Putamen (tissue), 1 donor: ENCODE data around the gene TSHZ1.
A peak's percentile ranks its signal among the peaks of the same experiment; 100 is the strongest.

Source experiments
- DNase-seq: peaks from one replicate; pipeline ENCODE4 v3.0.0-alpha.2; 2016; ENCODE audit warnings: low spot score

TSHZ1 gene

DNA sequence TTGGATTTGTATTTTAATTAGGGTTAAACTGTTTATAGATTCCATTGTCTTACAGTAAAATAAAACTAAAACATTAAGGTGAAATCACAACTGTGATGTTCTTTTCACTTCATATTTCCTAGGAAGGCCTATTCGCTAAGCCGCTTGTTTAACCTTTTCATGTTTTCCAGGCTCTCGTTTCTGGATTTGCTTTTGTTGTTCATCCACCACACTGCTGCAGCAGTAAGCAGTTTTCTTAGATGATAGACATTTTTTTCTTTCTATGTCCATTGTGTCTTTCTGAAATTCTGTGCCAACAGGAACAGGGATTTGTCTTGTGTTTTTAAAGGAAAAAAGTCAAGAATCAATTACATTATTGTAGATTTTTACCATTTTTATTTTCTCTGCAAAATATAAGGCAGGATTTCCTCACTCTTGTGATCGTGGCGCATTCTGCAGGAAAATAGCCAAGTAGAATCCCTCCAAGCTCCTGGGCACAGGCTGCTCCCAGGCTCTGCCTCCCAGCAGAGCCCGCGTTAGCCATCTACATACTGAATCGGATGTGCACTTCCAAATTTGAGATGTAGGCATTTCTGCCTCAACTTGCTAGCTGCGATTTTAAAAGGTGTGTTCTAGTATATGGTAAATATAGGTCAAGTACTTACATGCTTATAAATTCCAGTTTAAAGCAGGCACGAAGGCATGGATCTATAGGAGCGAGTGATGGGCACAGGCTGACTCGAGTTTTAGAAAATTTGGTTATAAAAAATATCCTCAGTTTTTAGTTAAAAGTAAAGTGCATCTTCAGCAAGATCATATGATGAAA is 10.2 kb downstream of the TSHZ1 start:
- no peak for DNase-seq

- no peak for DNase-seq
Observed at GRCh38 chr18:75221397-75221796, 10.8 kb downstream of the TSHZ1 start.

- DNase-seq = no peak
Observed at GRCh38 chr18:75221897-75222296, 11.3 kb downstream of the TSHZ1 start.

- DNase-seq = no peak
Observed at GRCh38 chr18:75222407-75222806, 11.8 kb downstream of the TSHZ1 start.

DNA sequence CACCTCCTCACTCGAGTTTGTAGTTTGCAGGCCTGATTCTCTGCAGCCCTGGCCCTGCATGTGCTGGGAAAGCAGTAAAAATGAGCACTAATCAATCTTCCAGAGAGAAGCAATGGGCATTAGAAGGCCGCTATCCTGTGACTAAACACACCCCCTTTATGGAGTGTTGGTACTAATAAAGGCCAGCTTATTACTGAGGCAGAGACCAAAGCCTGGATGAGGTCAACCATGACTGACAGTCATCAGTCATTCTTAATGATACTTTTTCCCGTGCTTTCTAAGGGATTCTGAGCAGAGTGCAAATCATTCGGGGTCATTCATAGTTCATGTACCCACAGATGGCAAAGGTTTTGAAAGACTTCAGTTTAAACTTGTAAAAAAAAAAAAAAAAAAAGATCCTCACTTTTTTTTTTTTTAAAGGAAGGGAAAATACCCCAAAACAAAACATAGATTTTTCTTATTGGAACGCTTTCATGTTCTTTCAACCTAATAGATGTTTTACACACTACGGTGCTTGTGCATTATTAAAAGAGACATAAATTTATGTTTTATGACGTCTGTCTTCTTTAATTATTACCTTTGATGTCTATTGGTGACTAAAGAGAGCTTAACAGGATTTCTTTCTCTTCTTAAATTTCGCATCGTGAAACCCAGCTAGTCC is 13.2 kb downstream of the TSHZ1 start:
- DNase-seq = no peak

DNA sequence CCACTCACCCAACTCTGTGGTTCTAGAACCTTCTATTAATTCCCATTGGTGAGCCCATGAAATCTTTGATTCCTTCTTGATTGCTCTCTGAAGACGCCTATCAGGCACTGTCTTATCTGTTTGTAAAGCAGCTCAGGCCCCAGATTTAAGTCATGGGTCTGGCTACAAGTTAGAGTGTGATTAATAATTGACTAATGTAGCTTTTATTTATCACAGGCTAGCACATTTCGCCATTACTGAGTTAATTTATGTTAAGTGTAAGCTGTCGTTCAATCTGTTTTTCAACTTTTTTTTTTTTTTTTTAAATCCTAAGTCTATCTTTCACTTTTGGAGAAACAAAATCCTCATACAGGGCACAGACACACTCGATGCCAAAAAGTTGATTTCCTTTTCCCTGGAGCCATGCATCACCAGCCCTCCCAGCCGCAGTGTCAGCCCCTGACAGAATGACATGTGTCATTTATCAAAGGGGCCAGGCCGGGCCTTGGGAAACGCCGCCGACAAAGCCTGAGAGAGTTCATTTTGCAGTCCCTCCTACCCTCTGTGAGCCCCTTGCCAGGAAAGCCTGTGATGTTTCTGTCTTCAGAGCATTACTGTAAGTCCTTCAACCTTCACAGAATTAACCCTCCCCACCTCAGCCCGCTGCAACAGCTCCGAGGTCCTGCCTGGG is 15.8 kb downstream of the TSHZ1 start:
- DNase-seq = no peak

DNA sequence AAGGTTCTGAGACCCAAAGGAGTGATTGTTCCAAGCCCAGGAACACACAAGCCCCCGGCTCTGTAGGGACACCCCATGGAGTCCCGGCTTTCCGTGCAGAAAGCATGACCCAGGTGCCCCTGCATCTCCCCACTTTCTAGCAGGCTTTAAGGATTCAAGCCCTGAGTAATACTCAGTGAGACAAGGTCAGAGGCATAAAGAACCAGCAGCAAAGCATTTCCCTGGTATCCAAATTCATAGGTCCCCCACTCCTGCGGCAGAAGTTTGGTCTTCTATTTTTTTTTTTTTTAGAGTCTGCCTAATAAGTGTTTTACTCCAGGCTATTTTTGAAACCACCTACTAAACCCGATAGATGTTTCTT is 16.3 kb downstream of the TSHZ1 start:
- no peak for DNase-seq

DNA sequence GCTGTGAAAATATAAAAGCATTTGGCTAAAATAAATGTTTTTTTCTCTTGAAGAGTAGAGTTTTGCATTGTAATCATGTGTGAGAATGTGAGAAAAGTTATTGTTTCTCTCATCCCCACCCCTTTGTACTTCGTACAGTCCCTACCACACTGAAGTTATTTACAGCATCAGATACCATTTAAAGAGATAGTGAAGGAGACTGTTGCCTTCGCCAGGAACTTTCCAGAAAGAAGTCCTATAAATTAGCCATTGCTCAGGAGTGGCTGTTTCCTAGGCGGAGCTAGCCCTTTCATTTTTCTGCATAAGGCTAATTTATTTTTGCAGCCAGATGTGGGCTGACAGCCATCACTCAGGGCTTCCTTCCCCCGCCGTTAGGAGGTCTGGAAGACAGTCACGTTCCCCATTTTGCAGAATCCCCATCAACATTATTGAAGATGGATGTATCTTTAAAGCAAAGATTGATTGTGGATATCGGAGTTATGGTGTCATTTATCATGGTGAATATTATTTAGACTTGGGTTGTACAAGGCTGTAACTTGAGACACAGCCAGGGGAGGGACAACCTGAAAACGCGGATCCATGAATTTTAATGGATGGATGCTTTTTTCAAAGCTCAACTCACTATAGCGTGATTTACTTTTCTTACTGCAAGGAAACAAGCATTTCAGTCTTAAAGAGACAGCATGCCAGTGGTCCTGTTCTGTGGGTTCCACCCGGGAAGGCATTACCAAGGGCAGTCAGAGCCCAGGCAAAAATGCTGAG is 17.1 kb downstream of the TSHZ1 start:
- DNase-seq = no peak

GRCh38 chr18:75228967-75229366 is 18.4 kb downstream of the TSHZ1 start:
- DNase-seq = no peak

- no peak for DNase-seq
Observed at GRCh38 chr18:75229437-75229836, 18.8 kb downstream of the TSHZ1 start.

- DNase-seq = no peak
Observed at GRCh38 chr18:75230163-75231052, 19.8 kb downstream of the TSHZ1 start.

DNA sequence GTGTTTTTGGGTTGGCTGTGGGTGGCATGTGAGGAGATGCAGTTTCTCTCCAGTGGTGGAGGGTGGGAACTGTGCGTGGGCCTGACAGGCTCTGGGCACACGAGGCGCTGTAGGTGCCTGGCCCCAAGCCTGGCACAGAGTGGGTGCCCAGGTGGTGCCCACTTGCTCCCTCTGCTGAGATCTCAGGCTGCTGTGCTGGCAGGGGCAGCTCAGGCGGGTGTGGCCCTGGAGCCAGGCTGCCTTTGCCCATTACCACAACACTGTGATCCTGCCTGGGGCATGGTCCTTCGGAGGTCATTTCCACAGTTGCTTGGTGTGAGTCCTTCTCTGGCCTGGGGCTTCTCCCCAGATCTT is 20.4 kb downstream of the TSHZ1 start:
- DNase-seq = no peak

DNA sequence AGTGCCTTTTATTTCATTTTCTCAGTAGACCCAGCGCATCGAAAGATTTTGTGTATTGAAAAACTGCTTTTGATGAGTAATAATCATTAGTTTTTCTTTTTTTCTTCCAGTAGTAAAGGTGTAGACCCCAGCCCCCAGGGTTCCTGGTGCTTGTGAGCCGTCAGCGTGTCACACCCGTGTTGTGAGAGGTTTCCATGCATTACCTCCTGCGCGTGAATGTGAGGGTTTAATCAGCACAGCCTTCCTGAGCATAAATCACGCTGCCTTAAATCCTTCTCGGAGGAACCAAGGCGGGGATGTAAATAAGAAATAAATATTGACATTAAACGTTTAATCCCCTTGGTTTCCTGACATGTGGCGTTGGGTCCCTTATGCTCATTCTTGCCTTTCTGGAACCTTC is 24.3 kb downstream of the TSHZ1 start:
- no peak for DNase-seq

DNA sequence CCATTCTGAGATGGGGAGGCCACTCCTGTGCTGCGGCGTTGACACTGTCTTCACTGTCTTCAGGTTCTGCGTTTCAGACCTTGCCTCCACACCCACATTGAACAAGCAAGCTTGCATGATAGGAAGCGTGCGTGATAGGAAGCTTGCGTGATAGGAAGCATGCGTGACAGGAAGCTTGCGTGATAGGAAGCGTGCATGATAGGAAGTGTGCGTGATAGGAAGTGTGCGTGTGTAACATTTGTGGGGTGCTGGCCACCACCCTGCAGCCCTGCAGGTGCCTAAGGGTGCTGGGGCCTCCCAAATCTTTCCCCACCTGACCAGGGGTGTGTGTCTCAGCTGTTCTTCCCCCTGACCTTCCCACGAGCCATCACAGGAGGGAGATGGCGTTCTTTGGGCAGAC is 25.3 kb downstream of the TSHZ1 start:
- no peak for DNase-seq

GRCh38 chr18:75238100-75238499 is 27.5 kb downstream of the TSHZ1 start:
- DNase-seq = peak; percentile 54

DNA sequence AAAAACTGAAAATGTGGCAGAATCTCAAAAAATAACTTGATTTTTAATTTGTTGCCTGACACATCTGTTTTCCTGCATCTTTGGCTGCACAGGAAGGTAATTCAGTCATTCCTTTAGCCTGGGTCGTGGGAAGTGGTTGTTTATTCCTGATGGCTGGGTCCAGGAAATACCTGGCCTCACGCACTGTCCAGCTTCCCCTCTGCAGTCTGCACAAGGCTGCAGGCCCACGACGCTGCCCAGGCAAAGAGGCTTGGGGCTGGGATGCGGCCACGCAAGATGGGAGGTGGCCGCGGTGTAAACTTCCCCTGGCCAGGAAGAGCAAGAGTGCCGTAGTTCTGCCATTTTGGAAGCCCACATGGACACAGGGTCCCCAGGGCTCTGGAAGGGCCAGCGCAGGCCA is 28.2 kb downstream of the TSHZ1 start:
- DNase-seq = no peak

DNA sequence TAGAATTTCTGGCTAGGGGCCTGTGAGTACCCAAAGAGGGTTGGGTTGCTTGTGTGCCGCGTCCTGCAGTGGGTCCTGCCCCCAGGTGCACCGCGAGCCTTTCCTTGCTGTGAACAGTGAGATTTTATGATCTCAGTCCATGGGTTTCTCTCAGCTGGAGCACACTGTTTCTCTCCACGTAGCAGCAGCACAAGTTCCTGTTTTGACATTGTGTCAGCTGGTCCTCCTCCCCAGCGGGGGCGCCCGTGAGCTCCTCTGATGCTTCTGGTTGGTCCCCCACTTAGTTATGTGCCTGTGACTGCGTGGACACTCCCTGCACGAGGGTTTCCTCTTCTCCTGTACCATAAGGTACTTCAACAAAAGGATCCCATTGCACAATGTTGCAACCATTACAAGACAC is 29.8 kb downstream of the TSHZ1 start:
- DNase-seq = no peak

DNA sequence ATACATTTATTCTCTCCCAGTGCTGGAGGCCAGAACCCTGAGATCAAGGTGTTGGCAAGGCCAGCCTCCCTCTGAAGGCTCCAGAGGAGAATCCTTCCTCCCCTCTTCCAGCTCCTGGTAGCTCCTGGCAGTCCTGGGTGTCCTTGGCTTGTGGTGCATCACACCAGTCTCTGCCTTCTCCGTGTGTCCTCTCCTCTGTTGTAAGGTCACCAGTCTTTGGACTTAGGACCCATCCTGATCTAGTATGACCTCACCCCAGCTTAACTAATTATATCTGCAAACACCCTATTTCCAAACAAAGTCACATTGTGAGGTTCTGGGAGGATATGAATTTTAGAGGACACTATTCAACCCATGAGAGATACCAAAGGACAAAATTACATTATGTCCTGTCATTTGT is 31.1 kb downstream of the TSHZ1 start:
- DNase-seq = no peak

DNA sequence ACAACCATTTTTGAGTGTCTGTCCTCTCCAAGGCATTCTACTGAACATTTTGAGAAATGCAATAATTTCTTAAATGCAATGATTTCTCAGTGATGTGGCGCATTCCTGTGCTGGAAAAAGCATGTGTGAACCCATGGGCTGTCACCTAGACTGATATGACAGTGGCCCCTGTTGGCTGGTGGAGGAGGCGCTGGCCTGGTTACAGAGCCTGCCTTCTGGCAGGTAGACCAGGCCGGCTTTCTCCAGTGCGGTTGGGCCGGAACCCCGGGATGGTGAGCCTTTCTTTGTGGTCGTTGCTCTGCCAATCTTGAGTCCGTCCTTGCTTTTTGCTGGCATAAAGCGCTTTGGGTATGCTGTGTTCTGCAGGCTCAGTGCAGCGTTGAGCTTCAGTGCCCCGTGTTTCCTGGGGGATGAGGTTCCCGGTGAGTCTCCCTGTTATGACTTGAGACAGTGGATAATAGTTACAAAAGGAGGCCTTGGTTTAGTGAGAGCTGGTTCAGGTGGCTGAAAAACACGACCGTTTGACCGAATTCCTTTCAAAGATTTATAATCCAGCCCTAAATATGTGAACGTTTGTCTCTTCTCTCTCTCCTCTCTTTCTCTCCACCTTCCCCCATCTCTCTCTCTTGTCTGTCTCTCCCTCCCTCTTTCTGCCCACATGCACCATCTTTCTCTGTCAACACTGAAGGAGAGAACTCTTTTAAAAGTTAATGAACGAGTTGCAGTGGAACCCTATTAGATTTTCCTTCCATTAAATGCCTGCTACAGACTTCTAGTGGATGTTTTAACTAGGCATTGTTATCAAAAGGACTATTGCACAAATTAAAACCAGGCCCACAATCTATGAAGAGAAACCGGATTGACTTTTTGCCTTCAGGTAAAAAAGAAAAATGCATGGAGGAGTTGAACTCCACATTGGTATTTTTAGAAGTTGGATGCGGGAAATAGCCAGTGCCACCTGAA is 34.0 kb downstream of the TSHZ1 start:
- DNase-seq = no peak
